ENCODE measurements around the gene BLM. TPM values are rescaled to one million over a fixed set of nuclear protein-coding genes. Genes with fewer than 3 reads are reported as not detected.

The BLM gene
- total and polyA plus RNA-seq, 10 of the 15 experiments (the other 5 are each of a cell fraction or from before 2014, with no cell fraction given), result 23.0 to 68.4 (median 43.9) TPM

DNA sequence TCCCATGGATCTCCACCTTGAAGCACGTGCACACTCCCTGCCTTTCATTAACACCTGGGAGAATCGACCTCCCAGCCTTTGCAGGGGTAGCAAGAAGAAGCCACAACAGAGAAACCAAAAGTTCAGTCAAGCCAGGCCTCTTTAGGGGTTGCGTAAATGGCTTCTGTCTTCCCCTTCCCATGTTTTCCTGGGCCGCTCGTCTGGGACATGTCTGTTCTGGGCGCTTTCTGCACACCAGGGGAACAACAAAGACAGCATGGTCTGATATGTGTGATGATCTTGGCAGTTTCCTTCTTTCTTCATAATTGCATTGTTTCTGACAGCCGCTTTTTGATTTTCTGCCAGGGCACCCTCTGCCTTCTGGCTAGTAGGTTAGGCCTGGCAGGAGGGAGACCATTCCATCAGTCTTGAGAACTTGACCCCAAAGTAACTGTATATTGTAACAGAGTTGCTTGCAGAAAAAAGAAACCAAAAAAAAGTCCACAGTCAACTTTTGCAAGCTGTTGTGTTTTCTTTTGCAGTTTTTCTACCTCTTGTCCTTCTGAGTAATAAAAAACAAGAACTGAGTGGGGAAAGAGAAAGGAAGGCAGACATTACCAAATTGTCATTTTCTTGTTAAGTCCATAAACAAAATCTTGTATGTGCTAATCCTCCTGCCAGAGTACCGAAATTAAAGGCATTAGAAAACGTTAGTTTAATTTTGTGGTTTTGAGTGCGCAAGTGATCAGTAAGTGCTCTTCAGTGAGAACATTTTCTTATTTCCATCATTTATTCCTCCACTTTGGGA, 95.2 kb downstream of the BLM start:
- Histone ChIP-seq H3K79me2 (ENCODE audit: control insufficient read depth, insufficient read depth, low read length) (no peaks in the 10 kb centered on the region), H3K27me3 (replicated peaks in 1 of 2; ENCODE audit: control insufficient read depth in 2 of 2, insufficient read depth in 2 of 2, low read length in 1 of 2) (no peaks in the 10 kb centered on the region), H3K4me1 (ENCODE audit: control insufficient read depth, insufficient read depth, low read length) (peaks cover 16% of the 10 kb centered on the region), H3K27ac (ENCODE audit: control insufficient read depth, insufficient read depth) (no peak overlapping the region), H2AFZ (ENCODE audit: control insufficient read depth, low read depth, low read length) (no peak overlapping the region), H3K36me3 (ENCODE audit: control insufficient read depth in 2 of 2, insufficient read depth in 2 of 2, low read length in 1 of 2) (peaks cover 18 to 25% of the 10 kb centered on the region in 2 experiments), H4K20me1 (ENCODE audit: control insufficient read depth, insufficient read depth) (no peaks in the 10 kb centered on the region), H3K4me2 (ENCODE audit: control insufficient read depth, insufficient read depth) (no peak overlapping the region), H3K9me3 (replicated peaks; ENCODE audit: control insufficient read depth, insufficient read depth, low read length) (no peaks in the 10 kb centered on the region), H3K4me3 (no peak overlapping the region), H3K9ac (ENCODE audit: control insufficient read depth, insufficient read depth, low read length) (no peak overlapping the region)
- in situ Hi-C loops (cut with MboI), result no loop called here
- no peak for DNase-seq (ENCODE audit: low read depth, low spot score)
- intact Hi-C loops (cut with micrococcal nuclease; ENCODE audit: unreplicated experiment), result no loop called here
- ChIA-PET CTCF (interaction anchor here (3.3 kb wide), 1 partner anchor 73 kb away, joined by 18 read pairs; no protein-coding TSS in a partner anchor), RAD21 (ENCODE audit: unreplicated experiment) (no interaction called here), POLR2A (no interaction called here), SMC1A (ENCODE audit: uncharacterized antibody, unreplicated experiment) (interaction anchor here (0.6 to 1.9 kb wide), 3 partner anchors 39 to 121 kb away, joined by 3 to 8 read pairs (median 3); no protein-coding TSS in a partner anchor)
- no TSS peak for BruUV-seq (replicated peaks)
- ATAC-seq, result no peak
- 72% methylated on average over 10 of the region's 10 CpGs for WGBS (ENCODE audit: insufficient coverage, insufficient replicate concordance, low lambda C conversion rate, missing lambda C conversion rate)
- FAIRE-seq, result no peak
- no peak for TF ChIP-seq BRCA1 (IDR thresholded peaks at IDR 0.05; ENCODE audit: low read depth, low read length)
- TF ChIP-seq KAT2A (conservative IDR thresholded peaks at IDR 0.05; ENCODE audit: control insufficient read depth, low read depth, low read length), result no peak
- no peak for TF ChIP-seq TCF3 (IDR thresholded peaks at IDR 0.05; ENCODE audit: borderline replicate concordance, insufficient read depth, low read depth, low read length)
- TF ChIP-seq IKZF1 (conservative IDR thresholded peaks at IDR 0.05), result no peak
- TF ChIP-seq CHD4 (IDR thresholded peaks at IDR 0.05), result no peak
- TF ChIP-seq, protein P1, sequence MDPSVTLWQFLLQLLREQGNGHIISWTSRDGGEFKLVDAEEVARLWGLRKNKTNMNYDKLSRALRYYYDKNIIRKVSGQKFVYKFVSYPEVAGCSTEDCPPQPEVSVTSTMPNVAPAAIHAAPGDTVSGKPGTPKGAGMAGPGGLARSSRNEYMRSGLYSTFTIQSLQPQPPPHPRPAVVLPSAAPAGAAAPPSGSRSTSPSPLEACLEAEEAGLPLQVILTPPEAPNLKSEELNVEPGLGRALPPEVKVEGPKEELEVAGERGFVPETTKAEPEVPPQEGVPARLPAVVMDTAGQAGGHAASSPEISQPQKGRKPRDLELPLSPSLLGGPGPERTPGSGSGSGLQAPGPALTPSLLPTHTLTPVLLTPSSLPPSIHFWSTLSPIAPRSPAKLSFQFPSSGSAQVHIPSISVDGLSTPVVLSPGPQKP (IDR thresholded peaks at IDR 0.05; ENCODE audit: low read depth, low read length), result no peak
- no peak for TF ChIP-seq BCL11A (IDR thresholded peaks at IDR 0.05; ENCODE audit: low read depth, low read length)
- no peak for TF ChIP-seq ZBTB33 (IDR thresholded peaks at IDR 0.05)
- no peak for TF ChIP-seq MTA3 (IDR thresholded peaks at IDR 0.05; ENCODE audit: borderline replicate concordance, low read length)
- TF ChIP-seq SMARCA5 (IDR thresholded peaks at IDR 0.05), result no peak
- no peak for TF ChIP-seq STAT3 (IDR thresholded peaks at IDR 0.05; ENCODE audit: low read depth, low read length)
- TF ChIP-seq JUNB (IDR thresholded peaks at IDR 0.05), result no peak
- TF ChIP-seq FOS (IDR thresholded peaks at IDR 0.05; ENCODE audit: borderline replicate concordance, extremely low read depth, insufficient read length), result no peak
- TF ChIP-seq TARDBP (IDR thresholded peaks at IDR 0.05; ENCODE audit: borderline replicate concordance), result no peak
- TF ChIP-seq, protein P2, sequence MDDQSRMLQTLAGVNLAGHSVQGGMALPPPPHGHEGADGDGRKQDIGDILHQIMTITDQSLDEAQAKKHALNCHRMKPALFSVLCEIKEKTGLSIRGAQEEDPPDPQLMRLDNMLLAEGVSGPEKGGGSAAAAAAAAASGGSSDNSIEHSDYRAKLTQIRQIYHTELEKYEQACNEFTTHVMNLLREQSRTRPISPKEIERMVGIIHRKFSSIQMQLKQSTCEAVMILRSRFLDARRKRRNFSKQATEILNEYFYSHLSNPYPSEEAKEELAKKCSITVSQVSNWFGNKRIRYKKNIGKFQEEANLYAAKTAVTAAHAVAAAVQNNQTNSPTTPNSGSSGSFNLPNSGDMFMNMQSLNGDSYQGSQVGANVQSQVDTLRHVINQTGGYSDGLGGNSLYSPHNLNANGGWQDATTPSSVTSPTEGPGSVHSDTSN (IDR thresholded peaks at IDR 0.05; ENCODE audit: insufficient replicate concordance, low read depth, low read length), result no peak
- TF ChIP-seq BMI1 (IDR thresholded peaks at IDR 0.05; ENCODE audit: borderline replicate concordance), result no peak
- no peak for TF ChIP-seq SREBF1 (IDR thresholded peaks at IDR 0.05; ENCODE audit: low read length)

Measured in GM12878 (cell line).